HepG2 (cell line): ENCODE measurements around the gene ZNF554. TPM values are rescaled to one million over a fixed set of nuclear protein-coding genes. Genes with fewer than 3 reads are reported as not detected.

Experiments used
- AHDC1 ChIP-seq: sonication (generic); formaldehyde crosslinking; IDR thresholded peaks from 2 replicates; pipeline ENCODE4 v1.5.1; 2020; ENCODE audit warnings: mild to moderate bottlenecking, missing genetic modification reagents, borderline replicate concordance
- ATF1 ChIP-seq: IDR thresholded peaks from 2 replicates; pipeline ENCODE4 v1.6.1; 2016; ENCODE audit warnings: mild to moderate bottlenecking, control low read depth
- E2F5 ChIP-seq: sonication (generic); formaldehyde crosslinking; conservative IDR thresholded peaks from 2 replicates; pipeline ENCODE4 v1.4.0; 2020; ENCODE audit warnings: missing genetic modification reagents
- HMGXB4 ChIP-seq, 2 experiments: sonication (generic) in 1 of 2; formaldehyde crosslinking in 1 of 2; IDR thresholded peaks; 2 replicates each; pipeline versions ENCODE4 v1.4.0 to v1.6.1; 2018 to 2020; ENCODE audit warnings: missing genetic modification reagents in 2 of 2, borderline replicate concordance in 1 of 2, low read depth in 1 of 2, mild to moderate bottlenecking in 1 of 2, missing biosample characterization in 1 of 2
- PHF8 ChIP-seq: sonication (generic); formaldehyde crosslinking; IDR thresholded peaks from 2 replicates; pipeline ENCODE4 v1.5.0; 2020; ENCODE audit warnings: missing genetic modification reagents
- RELA ChIP-seq: sonication (generic); formaldehyde crosslinking; IDR thresholded peaks from 2 replicates; pipeline ENCODE4 v1.4.0; 2020; ENCODE audit warnings: missing genetic modification reagents
- SSRP1 ChIP-seq: IDR thresholded peaks from 2 replicates; pipeline ENCODE4 v1.6.1; 2016; ENCODE audit warnings: control low read depth
- ZNF512 ChIP-seq: sonication (generic); formaldehyde crosslinking; IDR thresholded peaks from 2 replicates; pipeline ENCODE4 v1.4.0; 2020; ENCODE audit warnings: mild to moderate bottlenecking, missing genetic modification reagents
- ZNF710 ChIP-seq: sonication (generic); formaldehyde crosslinking; IDR thresholded peaks from 2 replicates; pipeline ENCODE4 v1.5.0; 2020; ENCODE audit warnings: mild to moderate bottlenecking, missing genetic modification reagents, borderline replicate concordance
- polyA plus RNA-seq, 8 experiments: library from polyadenylated mRNA; depleted of rRNA in 3 of 8; stranded (reverse) in 7 of 8; unstranded in 1 of 8; fragments of >200 nt; fragmentation: Illumina TruSeq in 4 of 8; extraction: Trizol in 4 of 8; gene quantifications; 2 replicates each; pipeline versions ENCODE4 v1.2.1 to v1.2.3, GENCODE V29; 2011 to 2016; ENCODE audit warnings: low read depth in 4 of 8, missing spikeins in 1 of 8, mixed read lengths in 1 of 8; ENCODE audit not compliant: insufficient read depth in 1 of 8
- total RNA-seq, 5 experiments: library from RNA; depleted of rRNA; stranded (reverse); fragments of >200 nt; fragmentation: Illumina TruSeq; extraction: Trizol; gene quantifications; 2 replicates each; pipeline ENCODE4 v1.2.3, GENCODE V29; 2016; ENCODE audit warnings: low read depth in 1 of 5

ZNF554 gene
- total and polyA plus RNA-seq, 2 of the 13 experiments (the other 11 are each of a cell fraction or from before 2014, with no cell fraction given): 2.2 to 2.7 TPM

- TF ChIP-seq AHDC1 (CRISPR knock-in tag) (no peak), ZNF710 (no peak), HMGXB4 (CRISPR knock-in tag; IDR thresholded peaks at IDR 0.05; ENCODE audit: borderline replicate concordance in 1 of 2, low read depth in 1 of 2) (0 out of 4 replicates have a peak, but pooled peaks of 1 of the 2 experiments have one; percentile 15), ZNF512 (CRISPR knock-in tag) (no peak), ATF1 (CRISPR knock-in tag) (peak; percentile 82), RELA (CRISPR knock-in tag) (no peak), E2F5 (CRISPR knock-in tag) (no peak), PHF8 (CRISPR knock-in tag) (0 out of 2 replicates have a peak, but pooled peaks have one; percentile 18), SSRP1 (CRISPR knock-in tag) (no peak)
Observed at GRCh38 chr19:2775556-2776430, 43.9 kb upstream of the ZNF554 start (continued).
